Stimulated activated CD4-positive, alpha-beta T cell treated with anti-CD3 and anti-CD28 coated beads, Interleukin-1b, Interleukin-23, amount 100 ng/mL, for 24 hours (primary cell): ENCODE measurements around the gene TIPARP.

Experiments
- DNase-seq, 4 experiments: peaks; one replicate each; pipeline ENCODE4 v3.0.0-alpha.2; 2020; ENCODE audit warnings: low read depth in 4 of 4, low spot score in 1 of 4

Gene TIPARP

GRCh38 chr3:156674046-156674910 is at the start of gene TIPARP:
TSS of gene TIPARP (plus strand) at chr3:156674590. CDS start at chr3:156677698, 3,108 bp downstream.
- peak; percentile 94 to 98 (median 96) for DNase-seq

GRCh38 chr3:156626104-156626503 is 48.3 kb upstream of the TIPARP start:
- DNase-seq = no peak

GRCh38 chr3:156627946-156628569 is 46.3 kb upstream of the TIPARP start:
- DNase-seq = no peak

- no peak for DNase-seq
Observed at GRCh38 chr3:156628836-156629618, 45.4 kb upstream of the TIPARP start.

GRCh38 chr3:156630081-156630772 is 44.2 kb upstream of the TIPARP start:
- no peak for DNase-seq

- DNase-seq = no peak
Observed at GRCh38 chr3:156630773-156631093, 43.7 kb upstream of the TIPARP start.

GRCh38 chr3:156631323-156631722 is 43.1 kb upstream of the TIPARP start:
- DNase-seq = no peak

- no peak for DNase-seq
Observed at GRCh38 chr3:156632601-156633000, 41.8 kb upstream of the TIPARP start.

- DNase-seq = no peak
Observed at GRCh38 chr3:156633335-156633734, 41.1 kb upstream of the TIPARP start.

GRCh38 chr3:156635034-156635433 is 39.4 kb upstream of the TIPARP start:
- DNase-seq = no peak

- no peak for DNase-seq
Observed at GRCh38 chr3:156635973-156636372, 38.4 kb upstream of the TIPARP start.

- no peak for DNase-seq
Observed at GRCh38 chr3:156637480-156638022, 36.8 kb upstream of the TIPARP start.

- no peak for DNase-seq
Observed at GRCh38 chr3:156638271-156638670, 36.1 kb upstream of the TIPARP start.

GRCh38 chr3:156639414-156640023 is 34.9 kb upstream of the TIPARP start:
- DNase-seq = no peak

- DNase-seq = no peak
Observed at GRCh38 chr3:156641618-156641975, 32.8 kb upstream of the TIPARP start.

- no peak for DNase-seq
Observed at GRCh38 chr3:156642750-156643728, 31.4 kb upstream of the TIPARP start.

GRCh38 chr3:156643729-156644389 is 30.5 kb upstream of the TIPARP start:
- no peak for DNase-seq

- DNase-seq = no peak
Observed at GRCh38 chr3:156644958-156645357, 29.4 kb upstream of the TIPARP start.

- DNase-seq = no peak
Observed at GRCh38 chr3:156646958-156647357, 27.4 kb upstream of the TIPARP start.
